ENCODE data around the gene IKZF3.

DNA sequence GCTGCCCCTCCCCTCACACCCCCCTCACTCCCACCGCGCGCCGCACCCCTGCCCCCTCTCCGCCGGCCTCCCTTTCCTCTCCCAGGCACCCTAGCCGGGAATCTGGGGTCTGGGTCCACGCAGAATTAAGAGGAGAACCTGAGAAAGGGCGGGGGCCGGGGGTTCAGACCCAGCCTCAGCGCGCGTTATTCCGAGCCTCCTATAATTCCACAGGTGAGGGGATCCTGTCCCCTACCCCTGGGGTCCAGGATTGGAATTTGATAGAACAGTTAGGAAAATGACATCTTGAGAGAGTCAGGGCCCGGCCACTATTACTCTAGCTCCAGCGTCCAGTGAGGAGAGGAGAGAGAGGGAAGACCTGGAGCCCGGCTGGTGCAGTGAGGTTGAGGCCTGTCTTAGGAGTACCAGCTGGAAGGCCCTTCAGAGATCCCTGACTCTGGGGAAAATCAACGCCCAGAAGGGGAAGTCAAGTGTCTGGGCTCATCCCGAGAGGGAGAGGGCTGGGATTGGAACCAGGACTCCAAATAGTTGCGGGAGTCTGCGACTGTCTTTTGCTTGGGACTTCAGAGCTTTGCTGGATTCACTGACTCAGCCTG, 109.1 kb downstream of the IKZF3 start:
- TF ChIP-seq CTCF (IDR thresholded peaks at IDR 0.05) (no peak), POLR2A (IDR thresholded peaks at IDR 0.05) (no peak)

Measured in thyroid gland (tissue), 4 donors.